Kidney (tissue), 14 donors: ENCODE measurements around the gene SULT1E1. TPM values are rescaled to one million over a fixed set of nuclear protein-coding genes. Genes with fewer than 3 reads are reported as not detected.

ENCODE experiments used
- DNase-seq, 5 donors: peaks; one replicate each; pipeline ENCODE4 v3.0.0-alpha.2; 2013 to 2020
- FAIRE-seq: peaks from 2 replicates; lab custom pipeline; 2012; peaks lifted over from hg19 to GRCh38; lab: Jason Lieb, UNC
- H3K27ac ChIP-seq, 2 donors: one replicate each; pipeline ENCODE4 v1.7.0; 2013; ENCODE audit warnings: low read depth in 2 of 2, low read length in 2 of 2, inconsistent platforms in 1 of 2
- H3K27me3 ChIP-seq: one replicate; pipeline ENCODE4 v1.7.1; 2013; ENCODE audit warnings: low read length, inconsistent platforms; ENCODE audit not compliant: control insufficient read depth, insufficient read depth
- H3K36me3 ChIP-seq, 3 donors: one replicate each; pipeline versions ENCODE4 v1.7.0 to v1.7.1; 2013; ENCODE audit warnings: low read length in 3 of 3, control low read depth in 1 of 3, inconsistent platforms in 1 of 3; ENCODE audit not compliant: insufficient read depth in 3 of 3, control insufficient read depth in 2 of 3
- H3K4me1 ChIP-seq, 3 donors: one replicate each; pipeline versions ENCODE4 v1.7.0 to v1.7.1; 2013; ENCODE audit warnings: low read length in 3 of 3, inconsistent platforms in 1 of 3, low read depth in 1 of 3; ENCODE audit not compliant: control insufficient read depth in 2 of 3, insufficient read depth in 2 of 3
- H3K4me3 ChIP-seq, 3 donors: one replicate each; pipeline versions ENCODE4 v1.7.0 to v1.8.1; 2013; ENCODE audit warnings: low read length in 3 of 3, control low read depth in 1 of 3, inconsistent platforms in 1 of 3
- H3K9ac ChIP-seq, 3 donors: one replicate each; pipeline versions ENCODE4 v1.7.0 to v1.7.1; 2013; ENCODE audit warnings: low read length in 3 of 3, control low read depth in 1 of 3, inconsistent platforms in 1 of 3
- H3K9me3 ChIP-seq, 3 donors: one replicate each; pipeline versions ENCODE4 v1.7.0 to v1.7.1; 2013; ENCODE audit warnings: low read length in 3 of 3, control low read depth in 1 of 3, inconsistent platforms in 1 of 3; ENCODE audit not compliant: control insufficient read depth in 2 of 3, insufficient read depth in 1 of 3
- CTCF ChIP-seq: IDR thresholded peaks from 3 replicates; pipeline ENCODE4 v1.5.1; 2012; ENCODE audit warnings: mild to moderate bottlenecking, moderate library complexity, borderline replicate concordance; ENCODE audit not compliant: insufficient read depth; ENCODE audit errors: extremely low read depth
- intact Hi-C: fragments of 100-400 bp; cut with DNase I; formaldehyde crosslinking; loops from one replicate; pipeline ENCODE4 v1.11.1; 2022
- polyA plus RNA-seq: library from polyadenylated mRNA; stranded (reverse); fragments of 350-450 nt; fragmentation: Illumina TruSeq; extraction: RNeasy Lipid Tissue Mini Kit (QIAGEN cat#74804); gene quantifications from one replicate; pipeline ENCODE4 v1.2.3, GENCODE V29; 2014; ENCODE audit warnings: low read depth, low replicate concordance; ENCODE audit not compliant: insufficient read depth
- total RNA-seq: library from RNA; stranded (reverse); fragmentation: NEBNext Ultra II Directional; extraction: Animal tissue kit (Norgen Biotek cat#: 25700); gene quantifications from one replicate; pipeline ENCODE4 v1.2.1, GENCODE V29; 2021
- donor health status: control.
- donor health status: control.
- donor health status: control.
- donor health status: control.
- donor health status: control.
- donor health status: DM: yes; HTN: yes; CAD: no.
- donor health status: Normal renal cell carcinoma (clear cell type).

SULT1E1 gene
- total and polyA plus RNA-seq, 2 donors from 2014 or later: 0.28 to 1.4 TPM

GRCh38 chr4:69860521-69861298, 765 bp upstream of the SULT1E1 start:
- FAIRE-seq: no peak

GRCh38 chr4:69859140-69859685, 732 bp downstream of the SULT1E1 start:
- Histone ChIP-seq H3K27me3 (no peaks in the 10 kb centered on the region), H3K36me3 (no peaks in the 10 kb centered on the region), H3K9ac (peak overlapping the region in 1 of 3 donors; percentile 61), H3K27ac (no peak overlapping the region), H3K9me3 (no peaks in the 10 kb centered on the region), H3K4me1 (peaks cover 0 to 12% (median 3%) of the 10 kb centered on the region in 3 donors), H3K4me3 (peak overlapping the region in 1 of 3 donors; percentile 61)
- TF ChIP-seq CTCF: no peak
- no peak for DNase-seq
- FAIRE-seq: no peak
- intact Hi-C loops: no loop called here

More at GRCh38 chr4:69860521-69861298, 765 bp upstream of the SULT1E1 start:
- intact Hi-C loops: no loop called here
- peaks cover 0 to 12% (median 3%) of the 10 kb centered on the region in 3 donors for H3K4me1 ChIP-seq
- H3K9me3 ChIP-seq: no peaks in the 10 kb centered on the region
- H3K27ac ChIP-seq: no peak overlapping the region
- TF ChIP-seq CTCF: no peak
- no peaks in the 10 kb centered on the region for H3K27me3 ChIP-seq
- H3K9ac ChIP-seq: no peak overlapping the region
- H3K4me3 ChIP-seq: no peak overlapping the region
- H3K36me3 ChIP-seq: no peaks in the 10 kb centered on the region
- DNase-seq: no peak

DNA sequence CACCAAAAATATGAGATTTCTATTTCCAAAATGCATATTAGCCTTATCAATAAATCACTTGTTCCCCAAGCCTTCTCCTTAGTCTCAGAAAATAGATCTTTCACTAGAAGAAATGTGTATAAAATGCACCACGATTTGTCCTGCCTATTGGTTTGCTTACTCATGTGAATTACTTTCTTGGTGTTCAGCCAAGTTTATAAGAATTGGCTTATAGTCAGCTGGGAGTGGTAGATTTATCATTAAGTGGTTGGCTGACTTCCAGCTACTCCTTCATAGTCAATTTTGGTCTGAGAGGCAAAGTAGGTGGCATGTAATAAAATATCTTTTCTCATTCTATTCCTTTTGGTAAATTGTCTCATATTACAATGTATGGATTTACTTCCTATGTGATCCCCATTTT, 1.3 kb downstream of the SULT1E1 start:
- TF ChIP-seq CTCF: no peak
- Histone ChIP-seq H3K27ac (no peak overlapping the region), H3K4me1 (peaks cover 0 to 12% (median 3%) of the 10 kb centered on the region in 3 donors), H3K9ac (peak overlapping the region in 1 of 3 donors; percentile 61), H3K27me3 (no peaks in the 10 kb centered on the region), H3K36me3 (no peaks in the 10 kb centered on the region), H3K4me3 (peak overlapping the region in 2 of 3 donors; percentile 3 to 61), H3K9me3 (no peaks in the 10 kb centered on the region)
- FAIRE-seq (no peak), DNase-seq (peak in 2 of 5 donors; percentile 57 to 64)
- intact Hi-C loops: no loop called here
